ENCODE measurements around the gene NUBPL.
"Not testable (repeated sequence)": the region's sequence is repeated elsewhere in the genome, so short reads cannot be mapped to it uniquely, and the experiment has no call there.

NUBPL gene

GRCh38 chr14:31578792-31579501, 17.7 kb downstream of the NUBPL start:
- DNase-seq, result no peak

- no peak for DNase-seq
Observed at GRCh38 chr14:31580234-31580633, 19.0 kb downstream of the NUBPL start.

DNA sequence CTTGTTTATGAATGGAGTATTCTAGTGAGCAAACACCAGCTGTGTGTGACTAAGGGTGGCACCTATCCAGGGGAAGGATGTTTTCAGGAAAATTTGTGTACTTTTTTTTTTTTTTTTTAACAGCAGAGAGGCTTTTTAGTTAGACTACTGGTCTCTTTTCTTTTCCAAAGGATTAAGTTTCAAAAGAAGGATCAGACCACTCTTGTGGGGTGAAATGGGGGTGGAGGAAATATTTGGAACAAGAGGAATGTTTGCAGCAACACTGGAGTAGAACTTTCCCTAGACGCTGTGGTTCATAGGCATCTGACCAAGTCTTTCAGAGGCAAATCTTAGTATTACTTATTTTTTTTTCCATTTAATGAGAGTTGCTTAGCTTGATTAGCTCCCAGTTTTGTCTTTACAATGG, 21.1 kb downstream of the NUBPL start:
- no peak for DNase-seq

DNA sequence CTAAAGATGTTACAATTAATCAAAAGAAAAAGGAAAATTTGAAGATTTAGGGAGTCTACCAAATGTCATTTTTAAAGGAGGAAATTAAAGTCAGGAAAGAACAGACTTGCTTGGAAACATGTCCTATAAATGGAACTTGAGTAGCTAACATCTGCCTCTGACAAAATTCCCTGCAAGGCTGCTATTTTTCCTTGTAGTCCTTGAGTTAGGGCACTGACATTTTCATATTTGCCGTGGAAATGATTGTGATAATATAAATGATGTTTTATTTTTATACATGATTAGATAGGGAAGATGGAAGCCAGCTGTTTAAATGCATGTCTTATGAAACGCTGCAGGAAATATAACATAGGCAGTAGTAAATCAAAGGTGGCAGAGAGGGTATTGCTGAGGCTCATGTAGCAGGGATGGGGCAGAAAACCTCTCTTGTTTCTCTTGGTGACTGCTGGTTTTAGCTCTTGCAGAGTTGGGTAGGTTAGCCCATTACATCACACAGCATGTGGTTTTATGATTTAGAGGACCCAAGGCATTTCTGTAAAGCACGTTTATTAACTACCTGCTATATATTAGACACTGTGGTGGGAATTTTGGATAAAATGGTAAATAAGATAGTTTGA, 21.7 kb downstream of the NUBPL start:
- no peak for DNase-seq

- DNase-seq, result no peak
Observed at GRCh38 chr14:31590206-31590605, 29.0 kb downstream of the NUBPL start.

- no peak for DNase-seq
Observed at GRCh38 chr14:31592122-31592521, 30.9 kb downstream of the NUBPL start.

- DNase-seq, result no peak
Observed at GRCh38 chr14:31592631-31593030, 31.4 kb downstream of the NUBPL start.

DNA sequence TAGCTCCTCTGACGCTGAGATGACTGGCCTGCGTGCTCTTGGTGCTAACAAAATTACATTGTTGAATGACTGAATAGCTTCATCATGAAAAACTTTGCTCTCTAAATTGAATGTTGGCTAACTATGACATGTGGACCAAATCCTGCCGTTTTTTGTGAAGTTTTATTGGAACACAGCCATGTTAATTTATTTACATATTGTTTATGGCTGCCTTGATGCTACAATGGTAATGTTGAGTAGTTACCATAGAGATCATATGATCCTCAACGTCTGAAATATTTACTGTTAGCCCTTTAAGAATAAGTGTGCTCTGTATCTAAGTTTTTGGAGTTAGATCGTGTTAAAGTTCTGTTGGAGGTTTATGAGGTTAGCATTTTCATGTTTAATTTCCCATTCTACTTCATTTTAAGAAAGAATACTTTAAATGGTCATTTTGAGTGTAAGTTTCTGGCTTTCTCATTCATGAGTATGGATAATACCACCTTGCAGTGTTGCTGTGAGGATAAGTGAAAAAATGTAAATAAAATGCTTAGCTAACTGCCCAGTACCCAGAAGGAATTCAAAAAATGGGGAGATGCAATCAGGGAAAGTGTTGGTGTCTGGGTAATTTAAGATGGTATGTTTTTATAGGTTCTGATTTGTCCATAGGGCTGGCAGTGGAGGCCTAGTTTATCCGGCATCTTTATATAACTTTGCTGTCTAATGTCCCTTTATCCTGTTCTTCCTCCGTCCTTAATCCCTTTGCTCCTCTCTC, 35.3 kb downstream of the NUBPL start:
- no peak for DNase-seq

- no peak for DNase-seq
Observed at GRCh38 chr14:31605702-31606101, 44.5 kb downstream of the NUBPL start.

- DNase-seq, result no peak
Observed at GRCh38 chr14:31611778-31612433, 50.7 kb downstream of the NUBPL start.

DNA sequence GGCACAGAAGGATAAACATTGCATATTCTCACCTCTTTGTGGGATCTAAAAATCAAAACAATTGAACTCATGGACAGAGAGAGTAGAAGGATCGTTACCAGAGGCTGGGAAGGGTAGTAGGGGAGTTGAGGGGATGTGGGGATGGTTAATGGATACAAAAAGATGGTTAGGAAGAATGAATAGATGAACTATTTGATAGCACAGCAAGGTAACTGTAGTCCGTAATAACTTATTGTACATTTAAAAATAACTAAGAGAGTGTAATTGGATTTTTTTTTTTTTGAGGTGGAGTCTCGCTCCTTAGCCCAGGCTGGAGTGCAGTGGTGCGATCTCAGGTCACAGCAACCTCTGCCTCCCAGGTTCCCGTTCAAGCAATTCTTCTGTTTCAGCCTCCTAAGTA, 52.0 kb downstream of the NUBPL start:
- DNase-seq, result no peak

- not testable (repeated sequence) for DNase-seq
Observed at GRCh38 chr14:31618884-31619283, 57.7 kb downstream of the NUBPL start.

- DNase-seq, result no peak
Observed at GRCh38 chr14:31619440-31619839, 58.2 kb downstream of the NUBPL start.

DNA sequence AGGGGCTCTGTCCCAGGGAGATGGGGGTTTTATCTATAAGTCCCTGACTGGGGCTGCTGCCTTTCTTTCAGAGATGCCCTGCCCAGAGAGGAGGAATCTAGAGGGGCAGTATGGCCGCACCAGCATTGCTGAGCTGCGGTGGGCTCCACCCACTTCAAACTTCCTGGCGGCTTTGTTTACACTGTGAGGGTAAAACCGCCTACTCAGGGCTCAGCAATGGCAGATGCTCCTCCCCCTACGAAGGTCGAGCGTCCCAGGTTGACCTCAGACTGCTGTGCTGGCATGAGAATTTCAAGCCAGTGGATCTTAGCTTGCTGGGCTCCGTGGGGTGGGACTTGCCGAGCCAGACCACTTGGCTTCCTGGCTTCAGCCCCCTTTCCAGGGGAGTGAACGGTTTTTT, 59.7 kb downstream of the NUBPL start:
- not testable (repeated sequence) for DNase-seq

DNA sequence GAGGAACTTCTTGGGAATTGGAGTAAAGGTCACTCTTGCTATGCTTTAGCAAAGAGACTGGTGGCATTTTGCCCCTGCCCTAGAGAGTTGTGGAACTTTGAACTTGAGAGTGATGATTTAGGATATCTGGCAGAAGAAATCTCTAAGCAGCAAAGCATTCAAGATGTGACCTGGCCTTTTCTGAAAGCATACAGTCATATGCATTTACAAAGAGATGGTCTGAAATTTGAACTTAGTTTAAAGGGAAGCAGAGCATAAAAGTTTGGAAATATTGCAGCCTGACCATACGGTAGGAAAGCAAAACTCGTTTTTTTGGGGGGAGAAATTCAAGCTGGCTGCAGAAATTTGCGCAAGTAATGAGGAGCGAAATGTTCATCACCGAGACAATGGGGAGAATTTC, 60.9 kb downstream of the NUBPL start:
- DNase-seq, result no peak

DNA sequence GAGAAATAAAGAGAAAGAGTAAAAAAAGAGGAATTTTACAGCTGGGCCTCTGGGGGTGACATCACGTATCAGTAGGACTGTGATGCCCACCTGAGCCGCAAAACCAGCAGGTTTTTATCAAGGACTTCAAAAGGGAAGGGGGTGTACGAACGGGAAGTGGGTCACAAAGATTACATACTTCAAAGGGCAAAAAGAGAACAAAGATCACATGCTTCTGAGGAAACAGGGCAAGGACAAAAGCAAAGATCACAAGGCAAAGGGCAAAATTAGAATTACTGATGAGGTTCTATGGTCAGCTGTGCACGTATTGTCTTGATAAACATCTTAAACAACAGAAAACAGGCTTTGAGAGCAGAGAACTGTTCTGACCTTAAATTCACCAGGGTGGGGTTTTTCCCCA, 91.7 kb downstream of the NUBPL start:
- not testable (repeated sequence) for DNase-seq

DNA sequence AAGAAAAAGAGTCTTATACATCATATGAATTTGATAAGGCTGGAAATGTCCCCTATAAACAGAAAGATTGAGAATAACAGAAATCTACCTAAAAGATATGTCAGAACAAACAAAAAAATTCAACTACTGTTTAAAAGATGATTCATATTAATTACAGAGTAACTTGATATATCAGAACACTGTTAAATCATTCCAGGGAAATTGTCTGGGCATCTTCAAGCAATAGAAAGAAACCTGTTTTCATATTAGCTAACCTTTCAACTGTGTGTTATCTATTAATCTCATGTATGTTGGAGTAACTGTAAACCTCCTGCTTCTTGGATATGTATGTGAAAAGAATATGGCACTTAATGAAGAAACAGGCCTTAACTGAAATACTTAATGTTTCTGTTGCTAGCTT, 96.7 kb downstream of the NUBPL start:
- DNase-seq, result no peak

DNA sequence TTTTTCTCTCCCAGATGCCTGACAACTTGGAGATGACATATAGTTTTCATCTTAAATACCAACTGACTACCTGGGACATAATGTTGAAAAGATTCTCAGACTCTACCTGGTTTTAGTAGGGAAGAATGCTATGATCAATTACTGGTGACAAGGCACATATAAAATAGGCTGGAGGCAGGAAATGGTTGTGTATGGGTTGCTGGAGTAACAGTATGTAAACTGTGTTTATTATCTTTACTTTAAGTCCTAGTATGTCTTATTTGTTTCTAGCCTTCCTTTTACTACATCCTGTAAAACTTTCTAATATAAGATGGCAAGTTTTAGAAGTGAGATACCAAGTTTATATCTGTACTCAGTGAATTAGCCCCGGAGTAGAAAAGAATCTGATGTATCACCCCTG, 98.1 kb downstream of the NUBPL start:
- no peak for DNase-seq

DNA sequence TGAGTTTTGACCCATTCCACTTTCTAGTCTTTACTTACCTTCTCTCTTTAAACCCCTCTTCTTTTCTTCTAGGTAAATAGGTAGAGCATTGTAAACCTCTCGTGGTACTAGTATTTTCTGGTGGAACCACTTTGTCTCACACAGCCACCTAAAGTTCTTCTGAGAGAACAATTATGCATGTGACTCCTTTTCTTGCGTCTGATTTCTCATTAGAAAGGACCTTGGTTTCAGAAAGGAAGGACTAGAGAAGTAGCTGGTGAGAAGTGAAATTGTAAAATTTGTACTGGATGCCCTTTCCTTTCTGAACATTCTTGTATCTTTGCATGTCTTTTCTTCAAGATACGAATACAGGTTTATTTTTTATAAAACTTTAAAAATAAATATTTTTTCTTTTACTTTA, 99.0 kb downstream of the NUBPL start:
- no peak for DNase-seq

- no peak for DNase-seq
Observed at GRCh38 chr14:31660728-31661127, 99.5 kb downstream of the NUBPL start.

GRCh38 chr14:31668348-31668747, 107.1 kb downstream of the NUBPL start:
- DNase-seq, result no peak

GRCh38 chr14:31672709-31673108, 111.5 kb downstream of the NUBPL start:
- no peak for DNase-seq

- no peak for DNase-seq
Observed at GRCh38 chr14:31677052-31677451, 115.8 kb downstream of the NUBPL start.

DNA sequence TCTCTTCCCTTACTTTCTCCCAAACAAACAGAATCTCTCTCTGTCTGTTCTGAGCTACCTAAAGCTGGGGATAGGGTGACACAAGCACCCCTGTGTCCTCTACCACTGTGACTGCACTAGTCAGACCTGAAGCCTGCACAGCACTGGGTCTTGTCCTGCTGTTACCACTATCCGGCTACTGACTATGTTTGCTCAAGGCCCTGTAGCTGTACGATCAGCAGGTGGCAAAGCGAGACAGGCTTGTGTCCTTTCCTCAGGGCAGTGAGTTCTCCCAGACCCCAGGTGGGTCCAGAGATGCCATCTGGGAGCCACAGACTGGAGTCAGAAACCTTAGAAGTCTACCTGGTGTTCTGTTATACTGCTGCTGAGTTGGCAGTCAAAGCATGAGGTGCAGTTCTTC, 116.4 kb downstream of the NUBPL start:
- DNase-seq, result no peak

Measured in bone marrow (tissue), 2 donors.